ENCODE measurements around the gene PAEP.

- TF ChIP-seq ZNF274 (IDR thresholded peaks at IDR 0.05; ENCODE audit: low read depth, low read length) (no peak), YY1 (IDR thresholded peaks at IDR 0.05; ENCODE audit: insufficient read depth, insufficient read length) (no peak), SUZ12 (IDR thresholded peaks at IDR 0.05; ENCODE audit: extremely low read depth, insufficient read depth, insufficient read length) (no peak)
Observed at GRCh38 chr9:135612981-135613910, 51.7 kb downstream of the PAEP start.
